SK-N-SH (cell line): ENCODE data around the gene ANKRD18A. TPM values are rescaled to one million over a fixed set of nuclear protein-coding genes. Genes with fewer than 3 reads are reported as not detected.

Experiments
- CTCF ChIA-PET: fragments of 300-600, 350-600 bp; formaldehyde crosslinking; extraction: SDS; loops from one replicate; lab custom pipeline; 2021; lab: Yijun Ruan, JAX
- POLR2A ChIA-PET: fragments of 350-600 bp; sonication (Branson Sonifier 250); formaldehyde crosslinking; extraction: SDS; loops from one replicate; lab custom pipeline; 2020; ENCODE audit warnings: antibody characterized with exemption, inconsistent platforms; lab: Yijun Ruan, JAX
- DNase-seq: peaks from one replicate; pipeline ENCODE4 v3.0.0; 2012
- H2AFZ ChIP-seq: fragments of 200-600 bp; sonication (generic); 2 replicates; pipeline ENCODE4 v1.8.1; 2016; ENCODE audit warnings: antibody characterized with exemption, mild to moderate bottlenecking, low read depth
- H3F3A ChIP-seq: fragments of 200-600 bp; sonication (generic); replicated peaks from 2 replicates; pipeline ENCODE3; 2016; ENCODE audit warnings: antibody characterized with exemption, mild to moderate bottlenecking; ENCODE audit not compliant: insufficient read depth
- H3K27ac ChIP-seq, 2 experiments: fragments of 200-500 bp in 1 of 2; fragments of 200-600 bp in 1 of 2; sonication (Bioruptor generic) in 1 of 2; sonication (generic), shearing (Covaris generic) in 1 of 2; 2 replicates each; pipeline versions ENCODE4 v1.5.1 to v1.6.1; 2014 to 2016; ENCODE audit warnings: low read depth in 2 of 2, inconsistent platforms in 1 of 2, low read length in 1 of 2, mild to moderate bottlenecking in 1 of 2, mixed read lengths in 1 of 2
- H3K27me3 ChIP-seq: fragments of 200-600 bp; sonication (generic), shearing (Covaris generic); 2 replicates; pipeline ENCODE4 v1.6.1; 2016; ENCODE audit warnings: mixed run types; ENCODE audit not compliant: insufficient read depth
- H3K36me3 ChIP-seq, 2 experiments: fragments of 200-500 bp in 1 of 2; fragments of 200-600 bp in 1 of 2; sonication (Bioruptor generic) in 1 of 2; sonication (generic) in 1 of 2; replicated peaks in 1 of 2; 2 replicates each; pipeline versions ENCODE3 to v1.5.1; 2014 to 2016; ENCODE audit warnings: low read length in 1 of 2, mild to moderate bottlenecking in 1 of 2; ENCODE audit not compliant: insufficient read depth in 2 of 2, control insufficient read depth in 1 of 2
- H3K4me1 ChIP-seq, 2 experiments: fragments of 200-500 bp in 1 of 2; fragments of 200-600 bp in 1 of 2; sonication (Bioruptor generic) in 1 of 2; sonication (generic), shearing (Covaris generic) in 1 of 2; 2 replicates each; pipeline versions ENCODE4 v1.5.1 to v1.6.1; 2014 to 2016; ENCODE audit warnings: low read depth in 1 of 2, low read length in 1 of 2, mixed run types in 1 of 2; ENCODE audit not compliant: insufficient read depth in 2 of 2, control insufficient read depth in 1 of 2
- H3K4me2 ChIP-seq: fragments of 200-600 bp; sonication (generic), shearing (Covaris generic); 2 replicates; pipeline ENCODE4 v1.6.1; 2017; ENCODE audit warnings: mixed run types
- H3K4me3 ChIP-seq, 2 experiments: fragments of 200-500 bp in 1 of 2; fragments of 200-600 bp in 1 of 2; sonication (Bioruptor generic) in 1 of 2; sonication (generic), shearing (Covaris generic) in 1 of 2; 2 replicates each; pipeline versions ENCODE4 v1.5.1 to v1.8.1; 2014 to 2016; ENCODE audit warnings: low read depth in 2 of 2, inconsistent platforms in 1 of 2, low read length in 1 of 2, mild to moderate bottlenecking in 1 of 2, mixed read lengths in 1 of 2, moderate library complexity in 1 of 2
- H3K79me2 ChIP-seq: fragments of 200-600 bp; sonication (generic); 2 replicates; pipeline ENCODE4 v1.8.1; 2017; ENCODE audit warnings: mild to moderate bottlenecking; ENCODE audit not compliant: insufficient read depth
- H3K9ac ChIP-seq: fragments of 200-600 bp; sonication (generic); 2 replicates; pipeline ENCODE4 v1.6.1; 2017; ENCODE audit warnings: mixed run types
- H3K9me2 ChIP-seq: fragments of 200-600 bp; sonication (generic); 2 replicates; pipeline ENCODE4 v1.6.1; 2017; ENCODE audit warnings: mixed run types
- H3K9me3 ChIP-seq: fragments of 200-600 bp; sonication (generic); 2 replicates; pipeline ENCODE4 v1.6.1; 2017; ENCODE audit warnings: mixed run types, mild to moderate bottlenecking, moderate library complexity
- H4K20me1 ChIP-seq: fragments of 200-600 bp; sonication (generic); 2 replicates; pipeline ENCODE4 v1.6.1; 2017; ENCODE audit warnings: mild to moderate bottlenecking, mixed run types; ENCODE audit not compliant: insufficient read depth
- CHD2 ChIP-seq: fragments of 150-350 bp; IDR thresholded peaks from 2 replicates; pipeline ENCODE4 v1.6.1; 2018; ENCODE audit warnings: low read length; ENCODE audit not compliant: partially characterized antibody
- ELF1 ChIP-seq: IDR thresholded peaks from 2 replicates; pipeline ENCODE4 v1.4.0; 2012
- EP300 ChIP-seq, 2 experiments: IDR thresholded peaks; 2 replicates each; pipeline versions ENCODE4 v1.4.0 to v1.6.1; 2012; ENCODE audit warnings: borderline replicate concordance in 1 of 2, low read depth in 1 of 2, low read length in 1 of 2
- FOSL2 ChIP-seq: IDR thresholded peaks from 2 replicates; pipeline ENCODE4 v1.4.0; 2012; ENCODE audit warnings: low read depth, mild to moderate bottlenecking, moderate library complexity, borderline replicate concordance
- FOXJ3 ChIP-seq: sonication (generic); formaldehyde crosslinking; IDR thresholded peaks from 2 replicates; pipeline ENCODE4 v1.5.1; 2020; ENCODE audit warnings: mild to moderate bottlenecking, missing genetic modification reagents
- GABPA ChIP-seq: IDR thresholded peaks from 2 replicates; pipeline ENCODE4 v1.4.0; 2012; ENCODE audit warnings: low read depth, mild to moderate bottlenecking
- JUND ChIP-seq: IDR thresholded peaks from 2 replicates; pipeline ENCODE4 v1.4.0; 2012
- MEF2A ChIP-seq: IDR thresholded peaks from 2 replicates; pipeline ENCODE4 v1.4.0; 2012; ENCODE audit warnings: low read depth, borderline replicate concordance
- NFIC ChIP-seq: IDR thresholded peaks from 2 replicates; pipeline ENCODE4 v1.4.0; 2012; ENCODE audit warnings: borderline replicate concordance
- NRF1 ChIP-seq: IDR thresholded peaks from 2 replicates; pipeline ENCODE4 v1.6.1; 2012; ENCODE audit warnings: low read depth, mild to moderate bottlenecking, low read length
- RCOR1 ChIP-seq: fragments of 150-350 bp; IDR thresholded peaks from 2 replicates; pipeline ENCODE4 v1.6.1; 2017; ENCODE audit warnings: antibody characterized with exemption, low read length
- RFX5 ChIP-seq: IDR thresholded peaks from 2 replicates; pipeline ENCODE4 v1.6.1; 2012; ENCODE audit warnings: mild to moderate bottlenecking, improper control_type of control experiment, low read length
- RXRA ChIP-seq: IDR thresholded peaks from 2 replicates; pipeline ENCODE4 v1.4.0; 2012; ENCODE audit warnings: low read depth, mild to moderate bottlenecking, borderline replicate concordance
- TCF12 ChIP-seq: IDR thresholded peaks from 2 replicates; pipeline ENCODE4 v1.4.0; 2012
- TEAD4 ChIP-seq: IDR thresholded peaks from 2 replicates; pipeline ENCODE4 v1.4.0; 2012; ENCODE audit warnings: mild to moderate bottlenecking, borderline replicate concordance; ENCODE audit not compliant: insufficient read depth
- WGBS: methylation state at CpG from one replicate; pipeline ENCODE4 v1.1.6; 2017; ENCODE audit warnings: low lambda C conversion rate; 5-methylcytosine and 5-hydroxymethylcytosine counted together
- polyA plus RNA-seq, 3 experiments: library from polyadenylated mRNA; depleted of rRNA; stranded (reverse); fragments of >200 nt; gene quantifications; 2 replicates each; pipeline ENCODE4 v1.2.3, GENCODE V29; 2012
- TF ChIP-seq, protein P1 (sequence below): fragments of 150-350 bp; IDR thresholded peaks from 2 replicates; pipeline ENCODE4 v1.6.1; 2016; ENCODE audit warnings: mild to moderate bottlenecking, low read depth, low read length
- TF ChIP-seq, protein P2 (sequence below): fragments of 200-600 bp; sonication (generic); IDR thresholded peaks from 2 replicates; pipeline ENCODE4 v1.6.1; 2017; ENCODE audit warnings: antibody characterized with exemption, mild to moderate bottlenecking, moderate library complexity
- TF ChIP-seq, protein P3 (sequence below): IDR thresholded peaks from 2 replicates; pipeline ENCODE4 v1.6.1; 2012; ENCODE audit warnings: mild to moderate bottlenecking, low read depth, low read length, moderate library complexity
- TF ChIP-seq, protein P4 (sequence below): IDR thresholded peaks from 2 replicates; pipeline ENCODE4 v1.4.0; 2012; ENCODE audit warnings: low read depth, borderline replicate concordance
- TF ChIP-seq, protein P5 (sequence below): IDR thresholded peaks from 2 replicates; pipeline ENCODE4; 2012

Gene ANKRD18A
- polyA plus RNA-seq, 1 of the 3 experiments (the other 2 are of a cell fraction) = 0.02 TPM

DNA sequence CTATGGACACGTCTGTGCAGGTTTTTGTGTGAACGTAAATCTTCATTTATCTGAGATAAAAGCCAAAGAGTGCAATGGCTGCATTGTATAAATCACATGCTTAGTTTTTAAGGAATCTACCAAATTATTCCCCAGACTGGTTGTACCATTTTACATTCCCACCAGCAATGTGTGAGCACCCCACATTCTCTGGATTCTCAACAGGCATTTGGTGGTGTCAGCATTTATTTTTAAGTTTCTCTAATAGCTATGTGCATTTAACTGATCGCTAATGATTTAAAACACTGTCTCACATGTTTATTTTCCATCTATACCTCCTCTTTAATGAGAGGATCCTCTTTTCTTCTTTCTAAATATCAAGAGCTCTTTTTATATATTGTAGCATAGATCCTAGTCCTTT lies 13.9 kb upstream of the ANKRD18A start:
- Histone ChIP-seq H3F3A (no peaks in the 10 kb centered on the region), H3K27me3 (no peaks in the 10 kb centered on the region), H3K9ac (no peak overlapping the region), H3K27ac (no peak overlapping the region), H3K4me1 (no peaks in the 10 kb centered on the region), H3K9me3 (no peaks in the 10 kb centered on the region), H3K4me2 (no peak overlapping the region), H2AFZ (no peak overlapping the region), H3K4me3 (no peak overlapping the region), H3K9me2 (no peaks in the 10 kb centered on the region), H3K79me2 (no peaks in the 10 kb centered on the region), H3K36me3 (no peaks in the 10 kb centered on the region), H4K20me1 (no peaks in the 10 kb centered on the region)
- no peak for TF ChIP-seq EP300 (IDR thresholded peaks at IDR 0.05; ENCODE audit: borderline replicate concordance in 1 of 2, low read depth in 1 of 2, low read length in 1 of 2)
- TF ChIP-seq RCOR1 = no peak
- no peak for TF ChIP-seq NRF1
- no peak for TF ChIP-seq MEF2A
- no peak for TF ChIP-seq JUND
- TF ChIP-seq, protein P1, sequence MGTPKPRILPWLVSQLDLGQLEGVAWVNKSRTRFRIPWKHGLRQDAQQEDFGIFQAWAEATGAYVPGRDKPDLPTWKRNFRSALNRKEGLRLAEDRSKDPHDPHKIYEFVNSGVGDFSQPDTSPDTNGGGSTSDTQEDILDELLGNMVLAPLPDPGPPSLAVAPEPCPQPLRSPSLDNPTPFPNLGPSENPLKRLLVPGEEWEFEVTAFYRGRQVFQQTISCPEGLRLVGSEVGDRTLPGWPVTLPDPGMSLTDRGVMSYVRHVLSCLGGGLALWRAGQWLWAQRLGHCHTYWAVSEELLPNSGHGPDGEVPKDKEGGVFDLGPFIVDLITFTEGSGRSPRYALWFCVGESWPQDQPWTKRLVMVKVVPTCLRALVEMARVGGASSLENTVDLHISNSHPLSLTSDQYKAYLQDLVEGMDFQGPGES = no peak
- TF ChIP-seq RXRA = no peak
- no peak for TF ChIP-seq TEAD4
- TF ChIP-seq, protein P2, sequence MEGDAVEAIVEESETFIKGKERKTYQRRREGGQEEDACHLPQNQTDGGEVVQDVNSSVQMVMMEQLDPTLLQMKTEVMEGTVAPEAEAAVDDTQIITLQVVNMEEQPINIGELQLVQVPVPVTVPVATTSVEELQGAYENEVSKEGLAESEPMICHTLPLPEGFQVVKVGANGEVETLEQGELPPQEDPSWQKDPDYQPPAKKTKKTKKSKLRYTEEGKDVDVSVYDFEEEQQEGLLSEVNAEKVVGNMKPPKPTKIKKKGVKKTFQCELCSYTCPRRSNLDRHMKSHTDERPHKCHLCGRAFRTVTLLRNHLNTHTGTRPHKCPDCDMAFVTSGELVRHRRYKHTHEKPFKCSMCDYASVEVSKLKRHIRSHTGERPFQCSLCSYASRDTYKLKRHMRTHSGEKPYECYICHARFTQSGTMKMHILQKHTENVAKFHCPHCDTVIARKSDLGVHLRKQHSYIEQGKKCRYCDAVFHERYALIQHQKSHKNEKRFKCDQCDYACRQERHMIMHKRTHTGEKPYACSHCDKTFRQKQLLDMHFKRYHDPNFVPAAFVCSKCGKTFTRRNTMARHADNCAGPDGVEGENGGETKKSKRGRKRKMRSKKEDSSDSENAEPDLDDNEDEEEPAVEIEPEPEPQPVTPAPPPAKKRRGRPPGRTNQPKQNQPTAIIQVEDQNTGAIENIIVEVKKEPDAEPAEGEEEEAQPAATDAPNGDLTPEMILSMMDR = no peak
- no peak for TF ChIP-seq TCF12
- TF ChIP-seq, protein P3, sequence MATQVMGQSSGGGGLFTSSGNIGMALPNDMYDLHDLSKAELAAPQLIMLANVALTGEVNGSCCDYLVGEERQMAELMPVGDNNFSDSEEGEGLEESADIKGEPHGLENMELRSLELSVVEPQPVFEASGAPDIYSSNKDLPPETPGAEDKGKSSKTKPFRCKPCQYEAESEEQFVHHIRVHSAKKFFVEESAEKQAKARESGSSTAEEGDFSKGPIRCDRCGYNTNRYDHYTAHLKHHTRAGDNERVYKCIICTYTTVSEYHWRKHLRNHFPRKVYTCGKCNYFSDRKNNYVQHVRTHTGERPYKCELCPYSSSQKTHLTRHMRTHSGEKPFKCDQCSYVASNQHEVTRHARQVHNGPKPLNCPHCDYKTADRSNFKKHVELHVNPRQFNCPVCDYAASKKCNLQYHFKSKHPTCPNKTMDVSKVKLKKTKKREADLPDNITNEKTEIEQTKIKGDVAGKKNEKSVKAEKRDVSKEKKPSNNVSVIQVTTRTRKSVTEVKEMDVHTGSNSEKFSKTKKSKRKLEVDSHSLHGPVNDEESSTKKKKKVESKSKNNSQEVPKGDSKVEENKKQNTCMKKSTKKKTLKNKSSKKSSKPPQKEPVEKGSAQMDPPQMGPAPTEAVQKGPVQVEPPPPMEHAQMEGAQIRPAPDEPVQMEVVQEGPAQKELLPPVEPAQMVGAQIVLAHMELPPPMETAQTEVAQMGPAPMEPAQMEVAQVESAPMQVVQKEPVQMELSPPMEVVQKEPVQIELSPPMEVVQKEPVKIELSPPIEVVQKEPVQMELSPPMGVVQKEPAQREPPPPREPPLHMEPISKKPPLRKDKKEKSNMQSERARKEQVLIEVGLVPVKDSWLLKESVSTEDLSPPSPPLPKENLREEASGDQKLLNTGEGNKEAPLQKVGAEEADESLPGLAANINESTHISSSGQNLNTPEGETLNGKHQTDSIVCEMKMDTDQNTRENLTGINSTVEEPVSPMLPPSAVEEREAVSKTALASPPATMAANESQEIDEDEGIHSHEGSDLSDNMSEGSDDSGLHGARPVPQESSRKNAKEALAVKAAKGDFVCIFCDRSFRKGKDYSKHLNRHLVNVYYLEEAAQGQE = no peak
- no peak for TF ChIP-seq FOSL2
- TF ChIP-seq NFIC = no peak
- TF ChIP-seq, protein P4, sequence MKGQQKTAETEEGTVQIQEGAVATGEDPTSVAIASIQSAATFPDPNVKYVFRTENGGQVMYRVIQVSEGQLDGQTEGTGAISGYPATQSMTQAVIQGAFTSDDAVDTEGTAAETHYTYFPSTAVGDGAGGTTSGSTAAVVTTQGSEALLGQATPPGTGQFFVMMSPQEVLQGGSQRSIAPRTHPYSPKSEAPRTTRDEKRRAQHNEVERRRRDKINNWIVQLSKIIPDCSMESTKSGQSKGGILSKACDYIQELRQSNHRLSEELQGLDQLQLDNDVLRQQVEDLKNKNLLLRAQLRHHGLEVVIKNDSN = no peak
- no peak for TF ChIP-seq GABPA
- TF ChIP-seq FOXJ3 (CRISPR knock-in tag) = no peak
- TF ChIP-seq ELF1 = no peak
- no peak for TF ChIP-seq CHD2
- TF ChIP-seq, protein P5, sequence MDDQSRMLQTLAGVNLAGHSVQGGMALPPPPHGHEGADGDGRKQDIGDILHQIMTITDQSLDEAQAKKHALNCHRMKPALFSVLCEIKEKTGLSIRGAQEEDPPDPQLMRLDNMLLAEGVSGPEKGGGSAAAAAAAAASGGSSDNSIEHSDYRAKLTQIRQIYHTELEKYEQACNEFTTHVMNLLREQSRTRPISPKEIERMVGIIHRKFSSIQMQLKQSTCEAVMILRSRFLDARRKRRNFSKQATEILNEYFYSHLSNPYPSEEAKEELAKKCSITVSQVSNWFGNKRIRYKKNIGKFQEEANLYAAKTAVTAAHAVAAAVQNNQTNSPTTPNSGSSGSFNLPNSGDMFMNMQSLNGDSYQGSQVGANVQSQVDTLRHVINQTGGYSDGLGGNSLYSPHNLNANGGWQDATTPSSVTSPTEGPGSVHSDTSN = no peak
- no peak for TF ChIP-seq RFX5
- ChIA-PET CTCF (interaction anchor here (1.0 kb wide), 1 partner anchor 14 kb away, joined by 5 read pairs; the partner anchor contains the start of gene ANKRD18A), POLR2A (no interaction called here)
- WGBS = 68% methylated on average over 3 of the region's 3 CpGs
- DNase-seq = no peak
